HEK293 (cell line): ENCODE measurements around the gene EDC3.

ENCODE experiments used
- BCL11A ChIP-seq: fragments of 450-650 bp; formaldehyde crosslinking; IDR thresholded peaks from 2 replicates; pipeline ENCODE4 v1.5.1; 2016; ENCODE audit warnings: low read depth, missing biosample characterization, missing genetic modification characterization
- GLIS1 ChIP-seq: fragments of 450-650 bp; formaldehyde crosslinking; IDR thresholded peaks from 2 replicates; pipeline ENCODE4 v1.5.1; 2016; ENCODE audit warnings: missing biosample characterization, missing genetic modification characterization
- KLF16 ChIP-seq: fragments of 450-650 bp; formaldehyde crosslinking; IDR thresholded peaks from 2 replicates; pipeline ENCODE4 v1.5.1; 2017; ENCODE audit warnings: missing biosample characterization, missing genetic modification characterization
- SP2 ChIP-seq: fragments of 450-650 bp; formaldehyde crosslinking; IDR thresholded peaks from 2 replicates; pipeline ENCODE4 v1.5.1; 2016; ENCODE audit warnings: missing biosample characterization, missing genetic modification characterization
- WT1 ChIP-seq: fragments of 450-650 bp; formaldehyde crosslinking; IDR thresholded peaks from 2 replicates; pipeline ENCODE4 v1.5.1; 2016; ENCODE audit warnings: missing biosample characterization, missing genetic modification characterization
- ZBTB1 ChIP-seq: fragments of 450-650 bp; formaldehyde crosslinking; IDR thresholded peaks from 2 replicates; pipeline ENCODE4 v1.5.1; 2016; ENCODE audit warnings: missing biosample characterization, missing genetic modification characterization
- ZFP41 ChIP-seq: fragments of 450-650 bp; formaldehyde crosslinking; IDR thresholded peaks from 2 replicates; pipeline ENCODE4 v1.5.1; 2016; ENCODE audit warnings: missing biosample characterization, missing genetic modification characterization, borderline replicate concordance
- ZNF112 ChIP-seq: fragments of 450-650 bp; formaldehyde crosslinking; IDR thresholded peaks from 2 replicates; pipeline ENCODE4 v1.5.0; 2017; ENCODE audit warnings: missing biosample characterization, missing genetic modification characterization
- ZNF155 ChIP-seq: fragments of 450-650 bp; formaldehyde crosslinking; IDR thresholded peaks from 2 replicates; pipeline ENCODE4 v1.5.1; 2016; ENCODE audit warnings: missing biosample characterization, missing genetic modification characterization
- ZNF18 ChIP-seq: fragments of 450-650 bp; formaldehyde crosslinking; IDR thresholded peaks from 2 replicates; pipeline ENCODE4 v1.5.1; 2016; ENCODE audit warnings: missing biosample characterization, missing genetic modification characterization
- ZNF19 ChIP-seq: fragments of 450-650 bp; formaldehyde crosslinking; IDR thresholded peaks from 2 replicates; pipeline ENCODE4; 2016; ENCODE audit warnings: missing biosample characterization, missing genetic modification characterization, low read depth
- ZNF23 ChIP-seq: fragments of 450-650 bp; formaldehyde crosslinking; IDR thresholded peaks from 2 replicates; pipeline ENCODE4 v1.5.1; 2016; ENCODE audit warnings: missing biosample characterization, missing genetic modification characterization, borderline replicate concordance
- ZNF311 ChIP-seq: fragments of 450-650 bp; formaldehyde crosslinking; IDR thresholded peaks from 2 replicates; pipeline ENCODE4 v1.5.1; 2017; ENCODE audit warnings: missing biosample characterization, missing genetic modification characterization, borderline replicate concordance
- ZNF335 ChIP-seq: fragments of 450-650 bp; formaldehyde crosslinking; conservative IDR thresholded peaks from 2 replicates; pipeline ENCODE4 v1.5.1; 2016; ENCODE audit warnings: missing biosample characterization, missing genetic modification characterization
- ZNF341 ChIP-seq: fragments of 450-650 bp; formaldehyde crosslinking; IDR thresholded peaks from 2 replicates; pipeline ENCODE4; 2016; ENCODE audit warnings: low read depth, missing biosample characterization, missing genetic modification characterization
- ZNF404 ChIP-seq: fragments of 450-650 bp; formaldehyde crosslinking; IDR thresholded peaks from 2 replicates; pipeline ENCODE4 v1.5.1; 2017; ENCODE audit warnings: missing biosample characterization, missing genetic modification characterization
- ZNF423 ChIP-seq: fragments of 450-650 bp; formaldehyde crosslinking; IDR thresholded peaks from 2 replicates; pipeline ENCODE4 v1.5.1; 2016; ENCODE audit warnings: missing biosample characterization, missing genetic modification characterization
- ZNF426 ChIP-seq: fragments of 450-650 bp; formaldehyde crosslinking; IDR thresholded peaks from 2 replicates; pipeline ENCODE4 v1.5.1; 2017; ENCODE audit warnings: missing biosample characterization, missing genetic modification characterization, mild to moderate bottlenecking, inconsistent platforms, moderate library complexity
- ZNF501 ChIP-seq: fragments of 450-650 bp; formaldehyde crosslinking; IDR thresholded peaks from 2 replicates; pipeline ENCODE4 v1.5.1; 2016; ENCODE audit warnings: missing biosample characterization, missing genetic modification characterization
- ZNF510 ChIP-seq: fragments of 450-650 bp; formaldehyde crosslinking; IDR thresholded peaks from 2 replicates; pipeline ENCODE4 v1.5.1; 2018; ENCODE audit warnings: mild to moderate bottlenecking, missing genetic modification characterization, missing biosample characterization; ENCODE audit not compliant: insufficient replicate concordance
- ZNF529 ChIP-seq: fragments of 450-650 bp; formaldehyde crosslinking; IDR thresholded peaks from 2 replicates; pipeline ENCODE4 v1.5.1; 2017; ENCODE audit warnings: missing genetic modification characterization, missing biosample characterization; ENCODE audit not compliant: insufficient replicate concordance
- ZNF561 ChIP-seq: fragments of 450-650 bp; IDR thresholded peaks from 2 replicates; pipeline ENCODE4 v1.5.1; 2018; ENCODE audit warnings: missing biosample characterization, missing genetic modification characterization, borderline replicate concordance
- ZNF571 ChIP-seq: fragments of 450-650 bp; formaldehyde crosslinking; IDR thresholded peaks from 2 replicates; pipeline ENCODE4 v1.5.0; 2017; ENCODE audit warnings: missing biosample characterization, missing genetic modification characterization
- ZNF585B ChIP-seq: fragments of 450-650 bp; formaldehyde crosslinking; IDR thresholded peaks from 2 replicates; pipeline ENCODE4 v1.5.1; 2016; ENCODE audit warnings: missing biosample characterization, missing genetic modification characterization
- ZNF623 ChIP-seq: fragments of 450-650 bp; formaldehyde crosslinking; IDR thresholded peaks from 2 replicates; pipeline ENCODE4 v1.5.1; 2016; ENCODE audit warnings: missing biosample characterization, missing genetic modification characterization
- ZNF660 ChIP-seq: fragments of 450-650 bp; IDR thresholded peaks from 2 replicates; pipeline ENCODE4 v1.5.1; 2018; ENCODE audit warnings: missing biosample characterization, mild to moderate bottlenecking, missing genetic modification characterization
- ZNF768 ChIP-seq: fragments of 450-650 bp; formaldehyde crosslinking; IDR thresholded peaks from 2 replicates; pipeline ENCODE4 v1.5.1; 2018; ENCODE audit warnings: missing biosample characterization, mild to moderate bottlenecking, missing genetic modification characterization
- ZNF792 ChIP-seq: fragments of 450-650 bp; formaldehyde crosslinking; IDR thresholded peaks from 2 replicates; pipeline ENCODE4 v1.5.1; 2016; ENCODE audit warnings: missing biosample characterization, missing genetic modification characterization
- ZNF830 ChIP-seq: fragments of 450-650 bp; IDR thresholded peaks from 2 replicates; pipeline ENCODE4 v1.5.0; 2018; ENCODE audit warnings: missing biosample characterization, missing genetic modification characterization, low read depth, mild to moderate bottlenecking, moderate library complexity
- ZSCAN18 ChIP-seq: fragments of 450-650 bp; formaldehyde crosslinking; IDR thresholded peaks from 2 replicates; pipeline ENCODE4 v1.5.1; 2016; ENCODE audit warnings: missing biosample characterization, missing genetic modification characterization
- TF ChIP-seq, protein P1 (sequence below): fragments of 450-650 bp; formaldehyde crosslinking; IDR thresholded peaks from 2 replicates; pipeline ENCODE4 v1.5.0; 2017; ENCODE audit warnings: missing biosample characterization, missing genetic modification characterization, borderline replicate concordance
- TF ChIP-seq, protein P2 (sequence below): fragments of 450-650 bp; formaldehyde crosslinking; IDR thresholded peaks from 2 replicates; pipeline ENCODE4 v1.5.1; 2017; ENCODE audit warnings: missing biosample characterization, missing genetic modification characterization

The EDC3 gene

DNA sequence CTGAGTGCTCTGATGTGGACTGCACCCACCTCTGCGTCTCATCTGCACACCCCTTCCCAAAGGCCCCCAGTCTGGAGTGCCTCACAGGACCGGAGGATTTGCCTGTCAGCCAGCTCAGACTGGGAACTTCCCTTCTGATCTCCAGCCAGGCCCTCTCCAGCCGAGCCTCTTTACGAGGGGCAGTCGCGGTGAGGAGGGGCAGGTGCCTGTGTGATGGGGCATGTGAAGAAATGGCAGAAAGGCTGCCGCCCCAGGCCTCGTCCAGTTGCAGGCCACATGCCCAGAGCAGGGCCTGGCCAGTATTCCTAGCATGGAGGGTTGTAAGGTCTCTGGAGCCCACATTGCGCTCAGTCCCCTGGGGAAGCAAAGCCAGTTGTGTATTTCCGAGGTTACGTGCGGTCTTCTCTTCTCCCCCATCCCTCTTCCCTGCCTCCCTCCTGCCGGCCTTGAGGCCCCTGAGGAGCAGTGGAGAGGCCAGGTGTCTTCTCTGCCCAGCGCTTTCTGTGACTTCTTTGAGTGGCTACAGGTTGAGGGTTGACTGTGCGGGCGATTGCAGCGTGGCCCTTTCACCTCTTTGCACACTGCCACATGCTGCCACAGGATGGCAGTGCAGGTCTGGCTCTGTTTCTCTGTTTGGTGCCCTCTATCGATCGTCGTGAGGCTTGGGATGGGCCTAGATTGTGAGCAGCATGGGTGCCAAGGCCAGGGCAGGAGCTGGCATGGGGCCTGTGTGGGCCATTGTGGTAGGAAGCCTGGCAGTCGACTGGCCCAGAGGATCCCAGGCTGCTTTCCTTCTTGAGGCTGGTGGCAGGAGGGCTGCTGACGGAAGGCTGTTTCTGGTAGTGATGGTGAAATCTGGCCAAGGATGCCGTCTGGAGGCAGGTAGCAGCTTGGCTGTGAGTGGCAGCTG, 74.9 kb downstream of the EDC3 start (continued):
- TF ChIP-seq ZNF585B (tag by site-specific recombination) (no peak), WT1 (tag by site-specific recombination) (no peak), ZNF19 (tag by site-specific recombination) (no peak), ZFP41 (no peak), ZNF510 (tag by site-specific recombination) (no peak), KLF16 (no peak), ZNF529 (tag by site-specific recombination) (no peak), ZNF426 (no peak), ZNF335 (no peak), GLIS1 (tag by site-specific recombination) (no peak), ZNF423 (no peak), ZNF18 (tag by site-specific recombination) (no peak), ZNF792 (tag by site-specific recombination) (no peak), ZSCAN18 (tag by site-specific recombination) (no peak), ZNF341 (no peak), ZBTB1 (tag by site-specific recombination) (no peak), ZNF23 (no peak), ZNF660 (peak; percentile 73; the same call in 1 of the 2 replicates), ZNF561 (tag by site-specific recombination) (0 out of 2 replicates have a peak, but pooled peaks have one; percentile 36), ZNF768 (tag by site-specific recombination) (no peak), BCL11A (no peak), ZNF830 (tag by site-specific recombination) (no peak), ZNF623 (no peak; the same call in 1 of the 2 replicates), ZNF501 (peak; percentile 73; the same call in 1 of the 2 replicates), ZNF311 (tag by site-specific recombination) (no peak), ZNF571 (tag by site-specific recombination) (no peak), SP2 (no peak), ZNF404 (tag by site-specific recombination) (no peak), ZNF112 (tag by site-specific recombination) (no peak), ZNF155 (no peak)
- TF ChIP-seq, protein P1, sequence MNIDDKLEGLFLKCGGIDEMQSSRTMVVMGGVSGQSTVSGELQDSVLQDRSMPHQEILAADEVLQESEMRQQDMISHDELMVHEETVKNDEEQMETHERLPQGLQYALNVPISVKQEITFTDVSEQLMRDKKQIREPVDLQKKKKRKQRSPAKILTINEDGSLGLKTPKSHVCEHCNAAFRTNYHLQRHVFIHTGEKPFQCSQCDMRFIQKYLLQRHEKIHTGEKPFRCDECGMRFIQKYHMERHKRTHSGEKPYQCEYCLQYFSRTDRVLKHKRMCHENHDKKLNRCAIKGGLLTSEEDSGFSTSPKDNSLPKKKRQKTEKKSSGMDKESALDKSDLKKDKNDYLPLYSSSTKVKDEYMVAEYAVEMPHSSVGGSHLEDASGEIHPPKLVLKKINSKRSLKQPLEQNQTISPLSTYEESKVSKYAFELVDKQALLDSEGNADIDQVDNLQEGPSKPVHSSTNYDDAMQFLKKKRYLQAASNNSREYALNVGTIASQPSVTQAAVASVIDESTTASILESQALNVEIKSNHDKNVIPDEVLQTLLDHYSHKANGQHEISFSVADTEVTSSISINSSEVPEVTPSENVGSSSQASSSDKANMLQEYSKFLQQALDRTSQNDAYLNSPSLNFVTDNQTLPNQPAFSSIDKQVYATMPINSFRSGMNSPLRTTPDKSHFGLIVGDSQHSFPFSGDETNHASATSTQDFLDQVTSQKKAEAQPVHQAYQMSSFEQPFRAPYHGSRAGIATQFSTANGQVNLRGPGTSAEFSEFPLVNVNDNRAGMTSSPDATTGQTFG (tag by site-specific recombination): no peak
- TF ChIP-seq, protein P2, sequence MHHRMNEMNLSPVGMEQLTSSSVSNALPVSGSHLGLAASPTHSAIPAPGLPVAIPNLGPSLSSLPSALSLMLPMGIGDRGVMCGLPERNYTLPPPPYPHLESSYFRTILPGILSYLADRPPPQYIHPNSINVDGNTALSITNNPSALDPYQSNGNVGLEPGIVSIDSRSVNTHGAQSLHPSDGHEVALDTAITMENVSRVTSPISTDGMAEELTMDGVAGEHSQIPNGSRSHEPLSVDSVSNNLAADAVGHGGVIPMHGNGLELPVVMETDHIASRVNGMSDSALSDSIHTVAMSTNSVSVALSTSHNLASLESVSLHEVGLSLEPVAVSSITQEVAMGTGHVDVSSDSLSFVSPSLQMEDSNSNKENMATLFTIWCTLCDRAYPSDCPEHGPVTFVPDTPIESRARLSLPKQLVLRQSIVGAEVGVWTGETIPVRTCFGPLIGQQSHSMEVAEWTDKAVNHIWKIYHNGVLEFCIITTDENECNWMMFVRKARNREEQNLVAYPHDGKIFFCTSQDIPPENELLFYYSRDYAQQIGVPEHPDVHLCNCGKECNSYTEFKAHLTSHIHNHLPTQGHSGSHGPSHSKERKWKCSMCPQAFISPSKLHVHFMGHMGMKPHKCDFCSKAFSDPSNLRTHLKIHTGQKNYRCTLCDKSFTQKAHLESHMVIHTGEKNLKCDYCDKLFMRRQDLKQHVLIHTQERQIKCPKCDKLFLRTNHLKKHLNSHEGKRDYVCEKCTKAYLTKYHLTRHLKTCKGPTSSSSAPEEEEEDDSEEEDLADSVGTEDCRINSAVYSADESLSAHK (tag by site-specific recombination): no peak
